NCI-H1417 treated with DMSO at 0.1 percent for 48 hours (cell line): ENCODE results near the gene EIF1.
"Not testable (repeated sequence)": the region's sequence is repeated elsewhere in the genome, so short reads cannot be mapped to it uniquely, and the experiment has no call there.

Experiments
- DNase-seq: peaks from one replicate; lab custom pipeline; 2025; lab: John Stamatoyannopoulos, UW

EIF1 gene

GRCh38 chr17:41655611-41656111 is 33.0 kb upstream of the EIF1 start:
- no peak for DNase-seq

GRCh38 chr17:41656249-41657023 is 32.2 kb upstream of the EIF1 start:
- DNase-seq: no peak

GRCh38 chr17:41657176-41657754 is 31.4 kb upstream of the EIF1 start:
- no peak for DNase-seq

GRCh38 chr17:41657936-41658335 is 30.7 kb upstream of the EIF1 start:
- no peak for DNase-seq

- no peak for DNase-seq
Observed at GRCh38 chr17:41658846-41659245, 29.8 kb upstream of the EIF1 start.

- DNase-seq: no peak
Observed at GRCh38 chr17:41659427-41660212, 29.1 kb upstream of the EIF1 start.

GRCh38 chr17:41660221-41660711 is 28.4 kb upstream of the EIF1 start:
- DNase-seq: no peak

- no peak for DNase-seq
Observed at GRCh38 chr17:41663451-41664171, 25.1 kb upstream of the EIF1 start.

- no peak for DNase-seq
Observed at GRCh38 chr17:41664172-41664457, 24.6 kb upstream of the EIF1 start.

- DNase-seq: no peak
Observed at GRCh38 chr17:41664587-41665565, 23.8 kb upstream of the EIF1 start.

GRCh38 chr17:41665566-41666236 is 23.0 kb upstream of the EIF1 start:
- peak; percentile 43 for DNase-seq

GRCh38 chr17:41666237-41666641 is 22.4 kb upstream of the EIF1 start:
- peak; percentile 43 for DNase-seq

GRCh38 chr17:41666708-41667279 is 21.9 kb upstream of the EIF1 start:
- DNase-seq: peak; percentile 17

GRCh38 chr17:41667280-41668041 is 21.2 kb upstream of the EIF1 start:
- DNase-seq: no peak

GRCh38 chr17:41672153-41672552 is 16.5 kb upstream of the EIF1 start:
- no peak for DNase-seq

GRCh38 chr17:41675157-41676057 is 13.3 kb upstream of the EIF1 start:
- not testable (repeated sequence) for DNase-seq

GRCh38 chr17:41676058-41676419 is 12.6 kb upstream of the EIF1 start:
- DNase-seq: no peak

GRCh38 chr17:41678411-41678906 is 10.2 kb upstream of the EIF1 start:
- DNase-seq: no peak
